LNCaP clone FGC (cell line): ENCODE measurements around the gene CD6.

Source experiments
- DNase-seq: peaks from one replicate; pipeline ENCODE4 v3.0.0-alpha.2; 2011; ENCODE audit warnings: low read depth
- H3K4me3 ChIP-seq: 2 replicates; pipeline ENCODE4 v1.5.1; 2011; ENCODE audit warnings: mild to moderate bottlenecking, low read depth, low read length, control low read depth
- CTCF ChIP-seq: IDR thresholded peaks from 2 replicates; pipeline ENCODE4 v1.5.1; 2012; ENCODE audit warnings: mild to moderate bottlenecking; ENCODE audit not compliant: control insufficient read depth, insufficient read depth; ENCODE audit errors: extremely low read depth

Gene CD6

GRCh38 chr11:60959431-60959830, 12.0 kb upstream of the CD6 start:
- TF ChIP-seq CTCF = no peak
- no peak overlapping the region for H3K4me3 ChIP-seq
- DNase-seq = no peak

- TF ChIP-seq CTCF = no peak
- no peak for DNase-seq
- H3K4me3 ChIP-seq = no peak overlapping the region
Measured at GRCh38 chr11:60960405-60960804, 11.1 kb upstream of the CD6 start.

- no peak overlapping the region for H3K4me3 ChIP-seq
- no peak for TF ChIP-seq CTCF
- no peak for DNase-seq
Measured at GRCh38 chr11:60964801-60965200, 6.7 kb upstream of the CD6 start.

- no peak for DNase-seq
- TF ChIP-seq CTCF = no peak
- no peak overlapping the region for H3K4me3 ChIP-seq
Measured at GRCh38 chr11:60966890-60967289, 4.6 kb upstream of the CD6 start.

GRCh38 chr11:60968223-60968622, 3.3 kb upstream of the CD6 start:
- no peak overlapping the region for H3K4me3 ChIP-seq
- no peak for DNase-seq
- TF ChIP-seq CTCF = no peak

GRCh38 chr11:60970369-60970774, 1.1 kb upstream of the CD6 start:
- H3K4me3 ChIP-seq = no peak overlapping the region
- DNase-seq = no peak
- peak; percentile 83 for TF ChIP-seq CTCF

- no peak for DNase-seq
- TF ChIP-seq CTCF = no peak
- H3K4me3 ChIP-seq = no peak overlapping the region
Measured at GRCh38 chr11:60970890-60971289, 590 bp upstream of the CD6 start.
